AG04450 (cell line): Measurements from ENCODE around the gene TTC16. TPM values are rescaled to one million over a fixed set of nuclear protein-coding genes. Genes with fewer than 3 reads are reported as not detected.
A peak's percentile ranks its signal among the peaks of the same experiment; 100 is the strongest.

Experiments used
- CTCF ChIA-PET: fragments of 300-600, 350-600 bp; formaldehyde crosslinking; extraction: SDS; loops from one replicate; lab custom pipeline; 2022; ENCODE audit warnings: antibody characterized with exemption, inconsistent platforms; lab: Charles Lee
- POLR2A ChIA-PET: fragments of 350-600 bp; formaldehyde crosslinking; extraction: SDS; loops from one replicate; lab custom pipeline; 2021; ENCODE audit warnings: antibody characterized with exemption, inconsistent platforms; lab: Yijun Ruan, JAX
- DNase-seq: peaks from one replicate; pipeline ENCODE4 v3.0.0-alpha.2; 2011; ENCODE audit warnings: low read depth, low spot score
- H3K27ac ChIP-seq: one replicate; pipeline ENCODE4 v1.5.1; 2012; ENCODE audit warnings: low read depth, low read length, control low read depth
- H3K27me3 ChIP-seq: one replicate; pipeline ENCODE4 v1.6.0; 2012; ENCODE audit warnings: low read length; ENCODE audit not compliant: control insufficient read depth, insufficient read depth
- H3K4me3 ChIP-seq: 2 replicates; pipeline ENCODE4 v1.5.1; 2011; ENCODE audit warnings: mild to moderate bottlenecking, low read depth, low read length, control low read depth
- H3K9me3 ChIP-seq: 2 replicates; pipeline ENCODE4 v1.5.1; 2012; ENCODE audit warnings: low read length; ENCODE audit not compliant: control insufficient read depth, insufficient read depth
- polyA plus RNA-seq: library from polyadenylated mRNA; depleted of rRNA; stranded (reverse); fragments of >200 nt; gene quantifications from 2 replicates; pipeline ENCODE4 v1.2.3, GENCODE V29; 2011
- TF ChIP-seq, protein P1 (sequence below): IDR thresholded peaks from 2 replicates; pipeline ENCODE4 v1.5.1; 2011; ENCODE audit warnings: low read depth, low read length, control low read depth, inconsistent platforms

The TTC16 gene
- polyA plus RNA-seq, 1 experiment = not detected

DNA sequence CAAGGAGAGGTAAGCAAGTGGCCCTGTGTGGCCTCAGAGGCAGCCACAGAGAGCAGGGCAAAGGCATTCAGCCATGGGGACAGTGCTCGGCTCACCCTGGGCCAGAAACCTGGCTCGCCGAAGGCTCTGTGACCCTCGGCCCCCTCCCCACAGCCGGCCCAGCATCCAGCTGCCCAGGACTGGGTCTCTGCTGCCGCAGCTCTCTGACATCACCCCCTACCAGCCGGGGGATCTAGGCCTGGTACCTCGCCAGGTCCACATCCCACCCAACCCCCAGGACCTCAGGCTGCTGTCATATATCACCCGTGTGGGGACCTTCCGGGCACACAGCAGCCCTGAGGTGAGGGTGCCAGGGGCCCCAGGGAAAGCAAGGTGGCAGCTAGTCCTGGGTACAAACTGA is 3.0 kb upstream of the TTC16 start:
- POLR2A ChIA-PET = no interaction called here
- no peak for DNase-seq
- TF ChIP-seq, protein P1, sequence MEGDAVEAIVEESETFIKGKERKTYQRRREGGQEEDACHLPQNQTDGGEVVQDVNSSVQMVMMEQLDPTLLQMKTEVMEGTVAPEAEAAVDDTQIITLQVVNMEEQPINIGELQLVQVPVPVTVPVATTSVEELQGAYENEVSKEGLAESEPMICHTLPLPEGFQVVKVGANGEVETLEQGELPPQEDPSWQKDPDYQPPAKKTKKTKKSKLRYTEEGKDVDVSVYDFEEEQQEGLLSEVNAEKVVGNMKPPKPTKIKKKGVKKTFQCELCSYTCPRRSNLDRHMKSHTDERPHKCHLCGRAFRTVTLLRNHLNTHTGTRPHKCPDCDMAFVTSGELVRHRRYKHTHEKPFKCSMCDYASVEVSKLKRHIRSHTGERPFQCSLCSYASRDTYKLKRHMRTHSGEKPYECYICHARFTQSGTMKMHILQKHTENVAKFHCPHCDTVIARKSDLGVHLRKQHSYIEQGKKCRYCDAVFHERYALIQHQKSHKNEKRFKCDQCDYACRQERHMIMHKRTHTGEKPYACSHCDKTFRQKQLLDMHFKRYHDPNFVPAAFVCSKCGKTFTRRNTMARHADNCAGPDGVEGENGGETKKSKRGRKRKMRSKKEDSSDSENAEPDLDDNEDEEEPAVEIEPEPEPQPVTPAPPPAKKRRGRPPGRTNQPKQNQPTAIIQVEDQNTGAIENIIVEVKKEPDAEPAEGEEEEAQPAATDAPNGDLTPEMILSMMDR = no peak
- CTCF ChIA-PET = no interaction called here
- no peaks in the 10 kb centered on the region for H3K27me3 ChIP-seq
- peaks cover 2% of the 10 kb centered on the region for H3K9me3 ChIP-seq
- no peak overlapping the region for H3K27ac ChIP-seq
- no peak overlapping the region for H3K4me3 ChIP-seq

DNA sequence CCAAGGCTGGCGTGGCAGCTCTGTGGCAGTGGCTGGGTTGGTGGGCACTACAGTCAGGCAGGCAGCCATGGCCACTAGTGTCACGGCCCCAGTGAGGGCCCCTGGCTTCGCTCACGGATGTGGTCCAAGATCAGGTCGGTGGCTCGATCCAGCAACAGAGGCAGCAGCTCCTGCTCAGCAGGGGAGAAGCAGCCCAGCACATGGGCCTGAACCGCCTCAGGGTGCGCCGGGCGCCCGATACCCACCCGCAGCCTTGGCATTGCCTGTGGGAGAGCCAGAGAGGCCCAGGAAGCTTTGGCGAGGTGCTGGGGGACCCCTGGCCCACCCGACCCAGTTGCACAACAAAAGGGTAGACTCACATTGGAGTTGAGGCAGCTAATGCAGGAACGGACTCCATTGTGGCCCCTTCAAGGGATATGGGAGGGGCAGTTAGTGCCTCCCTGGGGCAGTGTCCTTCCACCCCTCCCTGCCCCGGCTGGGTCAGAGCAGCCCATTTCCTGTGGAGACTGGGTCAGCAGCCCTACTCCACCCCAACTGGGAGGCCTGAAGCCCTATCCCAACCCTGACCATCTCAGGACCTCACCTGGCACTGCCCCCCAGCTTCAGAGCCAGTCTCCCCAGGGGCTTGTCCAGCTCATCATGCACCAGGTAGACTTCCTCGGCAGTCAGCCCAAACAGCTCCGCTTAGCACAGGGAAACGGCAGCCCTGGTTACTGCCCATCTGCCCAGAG is 1.7 kb upstream of the TTC16 start:
- ChIA-PET POLR2A (no interaction called here), CTCF (interaction anchor here (0.9 to 1.4 kb wide), 2 partner anchors 21 to 156 kb away, joined by 3 to 4 read pairs; partner anchors contain the start of gene TOR2A)
- Histone ChIP-seq H3K4me3 (peak overlapping the region; percentile 83), H3K27ac (no peak overlapping the region), H3K27me3 (no peaks in the 10 kb centered on the region), H3K9me3 (no peaks in the 10 kb centered on the region; the same call in 1 of the 2 replicates)
- TF ChIP-seq, protein P1 = no peak
- DNase-seq = no peak

GRCh38 chr9:127714951-127715469 is 869 bp upstream of the TTC16 start:
- Histone ChIP-seq H3K27me3 (no peaks in the 10 kb centered on the region), H3K9me3 (no peaks in the 10 kb centered on the region; the same call in 1 of the 2 replicates), H3K27ac (peak overlapping the region; percentile 47), H3K4me3 (peak overlapping the region; percentile 83)
- TF ChIP-seq, protein P1 = no peak
- CTCF ChIA-PET = interaction anchor here (1.4 to 2.0 kb wide), 2 partner anchors 19 to 155 kb away, joined by 4 to 21 read pairs; partner anchors contain the start of gene TOR2A
- no peak for DNase-seq
- POLR2A ChIA-PET = interaction anchor here (1.1 to 1.2 kb wide), 2 partner anchors 9 to 20 kb away, joined by 4 to 5 read pairs; partner anchors contain the start of gene TOR2A

GRCh38 chr9:127716412-127716811 is 533 bp downstream of the TTC16 start:
- TF ChIP-seq, protein P1 = no peak
- Histone ChIP-seq H3K27me3 (no peaks in the 10 kb centered on the region), H3K27ac (no peak overlapping the region), H3K9me3 (no peaks in the 10 kb centered on the region; the same call in 1 of the 2 replicates), H3K4me3 (no peak overlapping the region)
- ChIA-PET POLR2A (interaction anchor here (0.7 to 1.2 kb wide), 3 partner anchors 11 to 104 kb away, joined by 3 to 5 read pairs (median 4); partner anchors contain the start of gene TOR2A), CTCF (interaction anchor here (2.0 kb wide), 1 partner anchor 18 kb away, joined by 21 read pairs; the partner anchor contains the start of gene TOR2A)
- no peak for DNase-seq

GRCh38 chr9:127717766-127718165 is 1.9 kb downstream of the TTC16 start:
- ChIA-PET CTCF (interaction anchor here (0.6 kb wide), 1 partner anchor 17 kb away, joined by 4 read pairs; the partner anchor contains the start of gene TOR2A), POLR2A (no interaction called here)
- TF ChIP-seq, protein P1 = no peak
- H3K27me3 ChIP-seq = no peaks in the 10 kb centered on the region
- H3K9me3 ChIP-seq = no peaks in the 10 kb centered on the region; the same call in 1 of the 2 replicates
- no peak overlapping the region for H3K27ac ChIP-seq
- no peak overlapping the region for H3K4me3 ChIP-seq
- DNase-seq = no peak
